IMR-90 (cell line): Measurements from ENCODE around the gene CRTC1. TPM values are rescaled to one million over a fixed set of nuclear protein-coding genes. Genes with fewer than 3 reads are reported as not detected.

Source experiments
- ATAC-seq: fragments of 200-7000 bp; cut with Tn5 transposase; 2 replicates; pipeline ENCODE4 v1.9.1; 2020; ENCODE audit warnings: low read depth, mild to moderate bottlenecking, moderate library complexity
- BruUV-seq: library from RNA; stranded (reverse); fragments of 400-500 nt; replicated peaks from 2 replicates; lab custom pipeline; 2021; lab: Mats Ljungman, UMichigan
- CTCF ChIA-PET: fragments of 300-600 bp; formaldehyde crosslinking; extraction: SDS; loops from one replicate; lab custom pipeline; 2021; ENCODE audit warnings: antibody characterized with exemption; lab: Yijun Ruan, JAX
- POLR2A ChIA-PET: fragments of 300-600 bp; sonication (Branson Sonifier 250); formaldehyde crosslinking; loops from one replicate; lab custom pipeline; 2022; ENCODE audit warnings: antibody characterized with exemption; ENCODE audit not compliant: unreplicated experiment; lab: Charles Lee
- DNase-seq: peaks from one replicate; pipeline ENCODE4 v3.0.0; 2013
- H2AFZ ChIP-seq: replicated peaks from 2 replicates; pipeline ENCODE3; 2013; ENCODE audit warnings: low read length, mild to moderate bottlenecking; ENCODE audit not compliant: poor library complexity
- H2AK5ac ChIP-seq: 2 replicates; pipeline ENCODE4 v1.6.1; 2013; ENCODE audit warnings: low read depth, low read length, inconsistent platforms
- H2AK9ac ChIP-seq: replicated peaks from 2 replicates; pipeline ENCODE3; 2013; ENCODE audit warnings: mild to moderate bottlenecking, low read depth, low read length, moderate library complexity; ENCODE audit not compliant: poor library complexity
- H2BK120ac ChIP-seq: 2 replicates; pipeline ENCODE4 v1.6.1; 2013; ENCODE audit warnings: low read depth, low read length, inconsistent platforms
- H2BK15ac ChIP-seq: 3 replicates; pipeline ENCODE4 v1.6.1; 2013; ENCODE audit warnings: low read depth, low read length, inconsistent platforms
- H2BK20ac ChIP-seq: 2 replicates; pipeline ENCODE4 v1.6.1; 2013; ENCODE audit warnings: low read depth, mild to moderate bottlenecking, inconsistent platforms, low read length, moderate library complexity
- H2BK5ac ChIP-seq: 2 replicates; pipeline ENCODE4 v1.6.1; 2013; ENCODE audit warnings: mild to moderate bottlenecking, low read depth, low read length, inconsistent platforms; ENCODE audit not compliant: poor library complexity, severe bottlenecking
- H3K14ac ChIP-seq: replicated peaks from 2 replicates; pipeline ENCODE4 v1.6.1; 2013; ENCODE audit warnings: low read depth, low read length, inconsistent platforms
- H3K18ac ChIP-seq: 2 replicates; pipeline ENCODE4 v1.6.1; 2013; ENCODE audit warnings: low read depth, low read length, control low read depth
- H3K23ac ChIP-seq: 2 replicates; pipeline ENCODE4 v1.6.1; 2013; ENCODE audit warnings: low read depth, low read length, inconsistent platforms
- H3K27ac ChIP-seq: 2 replicates; pipeline ENCODE4 v1.5.1; 2013; ENCODE audit warnings: mild to moderate bottlenecking, control low read depth, low read length; ENCODE audit not compliant: insufficient read depth
- H3K27me3 ChIP-seq: 2 replicates; pipeline ENCODE4 v1.6.1; 2013; ENCODE audit warnings: low read length; ENCODE audit not compliant: control insufficient read depth, insufficient read depth
- H3K36me3 ChIP-seq: 2 replicates; pipeline ENCODE4 v1.6.1; 2013; ENCODE audit warnings: low read length, mixed read lengths; ENCODE audit not compliant: control insufficient read depth, insufficient read depth
- H3K4ac ChIP-seq: 2 replicates; pipeline ENCODE4 v1.6.1; 2013; ENCODE audit warnings: low read depth, low read length, inconsistent platforms
- H3K4me1 ChIP-seq: 2 replicates; pipeline ENCODE4 v1.6.1; 2013; ENCODE audit warnings: low read length, mixed read lengths; ENCODE audit not compliant: control insufficient read depth, insufficient read depth
- H3K4me2 ChIP-seq: 2 replicates; pipeline ENCODE4 v1.6.1; 2013; ENCODE audit warnings: low read depth, mild to moderate bottlenecking, control low read depth, low read length, moderate library complexity
- H3K4me3 ChIP-seq: 2 replicates; pipeline ENCODE4 v1.5.1; 2013; ENCODE audit warnings: low read depth, mild to moderate bottlenecking, control low read depth, low read length, moderate library complexity; ENCODE audit not compliant: insufficient read depth
- H3K56ac ChIP-seq: 2 replicates; pipeline ENCODE4 v1.6.1; 2013; ENCODE audit warnings: low read length, inconsistent platforms; ENCODE audit not compliant: insufficient read depth; ENCODE audit errors: extremely low read depth
- H3K79me1 ChIP-seq, 2 experiments: 2 replicates each; pipeline ENCODE4 v1.6.1; 2013; ENCODE audit warnings: low read length in 2 of 2, inconsistent platforms in 1 of 2, low read depth in 1 of 2
- H3K9ac ChIP-seq: 2 replicates; pipeline ENCODE4 v1.6.1; 2013; ENCODE audit warnings: low read depth, low read length, control low read depth
- H3K9me1 ChIP-seq: 2 replicates; pipeline ENCODE4 v1.6.1; 2013; ENCODE audit warnings: low read length, inconsistent platforms; ENCODE audit not compliant: insufficient read depth
- H3K9me3 ChIP-seq: 2 replicates; pipeline ENCODE4 v1.6.1; 2013; ENCODE audit warnings: low read length; ENCODE audit not compliant: control insufficient read depth, insufficient read depth
- H4K20me1 ChIP-seq: 2 replicates; pipeline ENCODE4 v1.6.1; 2013; ENCODE audit warnings: low read length, inconsistent platforms; ENCODE audit not compliant: insufficient read depth
- H4K5ac ChIP-seq: 2 replicates; pipeline ENCODE4 v1.6.1; 2013; ENCODE audit warnings: mild to moderate bottlenecking, low read depth, low read length, control low read depth
- H4K8ac ChIP-seq, 2 experiments: 2 replicates each; pipeline ENCODE4 v1.6.1; 2013; ENCODE audit warnings: low read depth in 2 of 2, low read length in 2 of 2, control low read depth in 1 of 2, inconsistent platforms in 1 of 2
- H4K91ac ChIP-seq: 2 replicates; pipeline ENCODE4 v1.6.1; 2013; ENCODE audit warnings: low read depth, low read length, inconsistent platforms; ENCODE audit not compliant: insufficient read depth
- BHLHE40 ChIP-seq: fragments of 150-350 bp; IDR thresholded peaks from 2 replicates; pipeline ENCODE4 v1.6.1; 2016; ENCODE audit warnings: mild to moderate bottlenecking, low read depth, low read length
- CEBPB ChIP-seq: IDR thresholded peaks from 2 replicates; pipeline ENCODE4 v1.6.1; 2012; ENCODE audit warnings: low read depth, low read length, improper control_type of control experiment
- CHD1 ChIP-seq: IDR thresholded peaks from 2 replicates; pipeline ENCODE4 v1.6.1; 2012; ENCODE audit warnings: low read depth, low read length, improper control_type of control experiment
- FOS ChIP-seq: fragments of 150-350 bp; IDR thresholded peaks from 2 replicates; pipeline ENCODE4 v1.6.1; 2016; ENCODE audit warnings: low read depth, low read length
- MAFK ChIP-seq: IDR thresholded peaks from 2 replicates; pipeline ENCODE4 v1.6.1; 2012; ENCODE audit warnings: low read depth, low read length, improper control_type of control experiment
- MAZ ChIP-seq: IDR thresholded peaks from 2 replicates; pipeline ENCODE4 v1.6.1; 2012; ENCODE audit warnings: low read depth, mild to moderate bottlenecking, low read length, improper control_type of control experiment, moderate library complexity, borderline replicate concordance
- MXI1 ChIP-seq: IDR thresholded peaks from 2 replicates; pipeline ENCODE4 v1.6.1; 2012; ENCODE audit warnings: low read depth, mild to moderate bottlenecking, low read length, moderate library complexity, borderline replicate concordance
- NFE2L2 ChIP-seq: fragments of 150-350 bp; IDR thresholded peaks from 2 replicates; pipeline ENCODE4 v1.6.1; 2016; ENCODE audit warnings: low read depth, mild to moderate bottlenecking, low read length
- POLR2A ChIP-seq: IDR thresholded peaks from 2 replicates; pipeline ENCODE4 v1.6.1; 2012; ENCODE audit warnings: mild to moderate bottlenecking, low read depth, low read length
- RAD21 ChIP-seq: IDR thresholded peaks from 2 replicates; pipeline ENCODE4 v1.6.1; 2012; ENCODE audit warnings: low read length, improper control_type of control experiment
- RCOR1 ChIP-seq: IDR thresholded peaks from 2 replicates; pipeline ENCODE4 v1.6.1; 2012; ENCODE audit warnings: mild to moderate bottlenecking, low read length, improper control_type of control experiment; ENCODE audit not compliant: insufficient replicate concordance
- RFX5 ChIP-seq: IDR thresholded peaks from 2 replicates; pipeline ENCODE4 v1.8.0; 2012; ENCODE audit warnings: low read depth, mild to moderate bottlenecking, low read length, moderate library complexity
- SMC3 ChIP-seq: fragments of 150-350 bp; IDR thresholded peaks from 2 replicates; pipeline ENCODE4 v1.6.1; 2016; ENCODE audit warnings: low read depth, mild to moderate bottlenecking, antibody characterized with exemption, low read length, moderate library complexity
- WGBS, 2 experiments: methylation state at CpG; one replicate each; pipeline versions ENCODE4 v1.1.5 to v1.1.7; 2013; ENCODE audit warnings: missing lambda C conversion rate in 2 of 2; ENCODE audit not compliant: insufficient read length in 1 of 2; ENCODE audit errors: extremely low coverage in 2 of 2; 5-methylcytosine and 5-hydroxymethylcytosine counted together
- dilution Hi-C: fragments of 300-500 bp; cut with HindIII; formaldehyde crosslinking; loops from one replicate; pipeline ENCODE4 v1.14.3; 2018; ENCODE audit warnings: low sequenced_read_pairs; ENCODE audit not compliant: unreplicated experiment
- in situ Hi-C: fragments of 300-500 bp; cut with MboI; formaldehyde crosslinking; loops from 3 replicates; pipeline ENCODE4 v1.14.3; 2019; ENCODE audit warnings: low sequenced_read_pairs, inconsistent platforms, mixed read lengths
- intact Hi-C: fragments of 100-400 bp; cut with micrococcal nuclease; formaldehyde crosslinking; loops from 2 replicates; pipeline ENCODE4 v1.10.0; 2022
- polyA plus RNA-seq, 3 experiments: library from polyadenylated mRNA; depleted of rRNA; stranded (reverse); fragments of >200 nt; gene quantifications; 2 replicates each; pipeline ENCODE4 v1.2.3, GENCODE V29; 2012; ENCODE audit warnings: low replicate concordance in 1 of 3
- total RNA-seq: library from RNA; depleted of rRNA; stranded (reverse); fragments of >200 nt; gene quantifications from 2 replicates; pipeline ENCODE4 v1.2.3, GENCODE V29; 2012
- TF ChIP-seq, protein P1 (sequence below): fragments of 150-350 bp; IDR thresholded peaks from 2 replicates; pipeline ENCODE4 v1.6.1; 2017; ENCODE audit warnings: mild to moderate bottlenecking, antibody characterized with exemption, low read length, low read depth
- TF ChIP-seq, protein P2 (sequence below): conservative IDR thresholded peaks from 2 replicates; pipeline ENCODE4 v1.5.1; 2012; ENCODE audit warnings: mild to moderate bottlenecking, low read depth, low read length, improper control_type of control experiment
- TF ChIP-seq, protein P3 (sequence below): fragments of 150-350 bp; IDR thresholded peaks from 2 replicates; pipeline ENCODE4 v1.6.1; 2016; ENCODE audit warnings: low read depth, mild to moderate bottlenecking, low read length, moderate library complexity, borderline replicate concordance

Gene CRTC1
- total and polyA plus RNA-seq, 2 of the 4 experiments (the other 2 are of a cell fraction) = 0.18 to 5.7 TPM

DNA sequence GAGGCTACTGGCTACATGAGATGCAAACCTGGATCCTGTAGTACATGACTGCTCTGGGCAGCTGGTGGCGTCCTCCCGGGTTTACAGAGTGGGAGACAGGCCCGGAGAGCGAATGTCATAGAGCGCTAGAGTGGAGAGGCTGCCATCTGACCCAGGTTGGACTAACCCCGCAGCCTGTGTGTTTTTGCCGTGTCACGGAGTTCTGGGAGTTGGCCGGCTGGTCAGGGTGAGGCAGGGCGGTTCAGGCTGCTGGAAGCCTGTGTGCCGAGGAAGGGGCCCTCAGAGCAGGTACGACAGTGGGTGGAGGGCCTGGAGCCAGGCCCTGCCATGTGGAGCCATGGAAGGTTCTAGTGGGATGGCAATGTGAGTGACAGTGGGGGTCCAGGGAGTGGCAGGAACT is 12.5 kb downstream of the CRTC1 start:
- no peaks in the 10 kb centered on the region for H3K27me3 ChIP-seq
- no peak for ATAC-seq
- H2AK5ac ChIP-seq = no peak overlapping the region
- no TSS peak for BruUV-seq
- H3K27ac ChIP-seq = no peak overlapping the region
- no peak overlapping the region for H4K8ac ChIP-seq
- H3K4me2 ChIP-seq = no peak overlapping the region
- 97% methylated on average over 7 of the region's 12 CpGs; no CpG with 5 or more reads in 1 of the 2 experiments for WGBS, 2 experiments
- H3K9me3 ChIP-seq = no peaks in the 10 kb centered on the region
- no peak overlapping the region for H3K23ac ChIP-seq
- no peak overlapping the region for H3K56ac ChIP-seq
- dilution Hi-C loops = no loop called here
- no peak overlapping the region for H3K18ac ChIP-seq
- H2AK9ac ChIP-seq = no peak overlapping the region
- no peak overlapping the region for H2BK15ac ChIP-seq
- ChIA-PET CTCF (no interaction called here), POLR2A (no interaction called here)
- no peaks in the 10 kb centered on the region for H3K36me3 ChIP-seq
- H3K9ac ChIP-seq = no peak overlapping the region
- no peak overlapping the region for H3K14ac ChIP-seq
- H3K9me1 ChIP-seq = peaks cover 7% of the 10 kb centered on the region
- H2BK20ac ChIP-seq = no peak overlapping the region
- no peak overlapping the region for H2BK120ac ChIP-seq
- H4K91ac ChIP-seq = no peak overlapping the region
- in situ Hi-C loops = no loop called here
- H3K4me1 ChIP-seq = peaks cover 6% of the 10 kb centered on the region; the same call in 1 of the 2 replicates
- peaks cover 61% of the 10 kb centered on the region for H4K20me1 ChIP-seq
- intact Hi-C loops = no loop called here
- peaks cover 5 to 42% of the 10 kb centered on the region in 2 experiments for H3K79me1 ChIP-seq
- no peak overlapping the region for H2BK5ac ChIP-seq
- H2AFZ ChIP-seq = no peak overlapping the region
- no peak overlapping the region for H3K4ac ChIP-seq
- no peak for DNase-seq
- H3K4me3 ChIP-seq = no peak overlapping the region
- H4K5ac ChIP-seq = no peak overlapping the region
- TF ChIP-seq SMC3 = no peak
- no peak for TF ChIP-seq MXI1
- TF ChIP-seq MAZ = no peak
- TF ChIP-seq, protein P1, sequence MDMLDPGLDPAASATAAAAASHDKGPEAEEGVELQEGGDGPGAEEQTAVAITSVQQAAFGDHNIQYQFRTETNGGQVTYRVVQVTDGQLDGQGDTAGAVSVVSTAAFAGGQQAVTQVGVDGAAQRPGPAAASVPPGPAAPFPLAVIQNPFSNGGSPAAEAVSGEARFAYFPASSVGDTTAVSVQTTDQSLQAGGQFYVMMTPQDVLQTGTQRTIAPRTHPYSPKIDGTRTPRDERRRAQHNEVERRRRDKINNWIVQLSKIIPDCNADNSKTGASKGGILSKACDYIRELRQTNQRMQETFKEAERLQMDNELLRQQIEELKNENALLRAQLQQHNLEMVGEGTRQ = no peak
- no peak for TF ChIP-seq NFE2L2
- no peak for TF ChIP-seq RAD21
- TF ChIP-seq CEBPB = no peak
- TF ChIP-seq, protein P2, sequence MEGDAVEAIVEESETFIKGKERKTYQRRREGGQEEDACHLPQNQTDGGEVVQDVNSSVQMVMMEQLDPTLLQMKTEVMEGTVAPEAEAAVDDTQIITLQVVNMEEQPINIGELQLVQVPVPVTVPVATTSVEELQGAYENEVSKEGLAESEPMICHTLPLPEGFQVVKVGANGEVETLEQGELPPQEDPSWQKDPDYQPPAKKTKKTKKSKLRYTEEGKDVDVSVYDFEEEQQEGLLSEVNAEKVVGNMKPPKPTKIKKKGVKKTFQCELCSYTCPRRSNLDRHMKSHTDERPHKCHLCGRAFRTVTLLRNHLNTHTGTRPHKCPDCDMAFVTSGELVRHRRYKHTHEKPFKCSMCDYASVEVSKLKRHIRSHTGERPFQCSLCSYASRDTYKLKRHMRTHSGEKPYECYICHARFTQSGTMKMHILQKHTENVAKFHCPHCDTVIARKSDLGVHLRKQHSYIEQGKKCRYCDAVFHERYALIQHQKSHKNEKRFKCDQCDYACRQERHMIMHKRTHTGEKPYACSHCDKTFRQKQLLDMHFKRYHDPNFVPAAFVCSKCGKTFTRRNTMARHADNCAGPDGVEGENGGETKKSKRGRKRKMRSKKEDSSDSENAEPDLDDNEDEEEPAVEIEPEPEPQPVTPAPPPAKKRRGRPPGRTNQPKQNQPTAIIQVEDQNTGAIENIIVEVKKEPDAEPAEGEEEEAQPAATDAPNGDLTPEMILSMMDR = no peak
- TF ChIP-seq CHD1 = no peak
- no peak for TF ChIP-seq BHLHE40
- no peak for TF ChIP-seq MAFK
- no peak for TF ChIP-seq POLR2A
- no peak for TF ChIP-seq RFX5
- no peak for TF ChIP-seq FOS
- no peak for TF ChIP-seq RCOR1
- TF ChIP-seq, protein P3, sequence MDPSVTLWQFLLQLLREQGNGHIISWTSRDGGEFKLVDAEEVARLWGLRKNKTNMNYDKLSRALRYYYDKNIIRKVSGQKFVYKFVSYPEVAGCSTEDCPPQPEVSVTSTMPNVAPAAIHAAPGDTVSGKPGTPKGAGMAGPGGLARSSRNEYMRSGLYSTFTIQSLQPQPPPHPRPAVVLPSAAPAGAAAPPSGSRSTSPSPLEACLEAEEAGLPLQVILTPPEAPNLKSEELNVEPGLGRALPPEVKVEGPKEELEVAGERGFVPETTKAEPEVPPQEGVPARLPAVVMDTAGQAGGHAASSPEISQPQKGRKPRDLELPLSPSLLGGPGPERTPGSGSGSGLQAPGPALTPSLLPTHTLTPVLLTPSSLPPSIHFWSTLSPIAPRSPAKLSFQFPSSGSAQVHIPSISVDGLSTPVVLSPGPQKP = no peak
